H1 (cell line): ENCODE results near the gene SLMAP.

Experiments
- ATF3 ChIP-seq: IDR thresholded peaks from 2 replicates; pipeline ENCODE4 v1.6.1; 2011; ENCODE audit warnings: low read depth, mild to moderate bottlenecking, low read length; ENCODE audit not compliant: insufficient read depth
- BCL11A ChIP-seq, 2 experiments: IDR thresholded peaks; one replicate each; pipeline ENCODE4 v1.6.1; 2011; ENCODE audit warnings: low read depth in 2 of 2, low read length in 2 of 2, mild to moderate bottlenecking in 2 of 2
- CBX5 ChIP-seq: fragments of 300-800, 300-1000 bp; sonication (generic); IDR thresholded peaks from 2 replicates; pipeline ENCODE4 v1.7.1; 2016; ENCODE audit warnings: antibody characterized with exemption, low read length, low read depth
- CTCF ChIP-seq, 3 experiments: IDR thresholded peaks; 1 replicate in 2 of 3; 2 replicates in 1 of 3; pipeline versions ENCODE4 v1.5.1 to v1.6.1; 2011; ENCODE audit warnings: low read length in 3 of 3, mild to moderate bottlenecking in 3 of 3, inconsistent platforms in 2 of 3, low read depth in 1 of 3, moderate library complexity in 1 of 3; ENCODE audit not compliant: insufficient read depth in 1 of 3; ENCODE audit errors: control extremely low read depth in 1 of 3
- MAFK ChIP-seq: IDR thresholded peaks from 2 replicates; pipeline ENCODE4 v1.6.1; 2012; ENCODE audit warnings: low read depth, mild to moderate bottlenecking, improper control_type of control experiment, low read length
- POLR2A ChIP-seq, 2 experiments: IDR thresholded peaks; 1 replicate in 1 of 2; 2 replicates in 1 of 2; pipeline ENCODE4 v1.6.1; 2011; ENCODE audit warnings: low read depth in 2 of 2, low read length in 2 of 2, mild to moderate bottlenecking in 2 of 2; ENCODE audit errors: control extremely low read depth in 1 of 2
- SUZ12 ChIP-seq: fragments of 200-600 bp; sonication (generic); IDR thresholded peaks from 2 replicates; pipeline ENCODE4 v1.6.1; 2012; ENCODE audit warnings: mild to moderate bottlenecking, inconsistent platforms, low read length, moderate library complexity, mixed read lengths

GRCh38 chr3:57971975-57972374, 215.9 kb downstream of the SLMAP start:
- TF ChIP-seq MAFK (no peak), CTCF (IDR thresholded peaks at IDR 0.05; ENCODE audit: control extremely low read depth in 1 of 3, insufficient read depth in 1 of 3, low read depth in 1 of 3, low read length in 3 of 3) (no peak), ATF3 (no peak), CBX5 (no peak), POLR2A (IDR thresholded peaks at IDR 0.05; ENCODE audit: control extremely low read depth in 1 of 2, low read depth in 2 of 2, low read length in 2 of 2) (no peak), SUZ12 (no peak), BCL11A (IDR thresholded peaks at IDR 0.05; ENCODE audit: low read depth in 2 of 2, low read length in 2 of 2) (no peak)
